Gastroesophageal sphincter (tissue), 3 donors: ENCODE measurements around the gene IQGAP3.

Experiments used
- POLR2AphosphoS5 ChIP-seq: sonication (generic); formaldehyde crosslinking; IDR thresholded peaks from one replicate; pipeline ENCODE4 v1.6.1; 2017; ENCODE audit warnings: antibody characterized with exemption
- TF ChIP-seq, protein P1 (sequence below), 4 experiments: fragments of 200-600 bp in 2 of 4; fragments of 450-650 bp in 2 of 4; sonication (generic) in 1 of 4; IDR thresholded peaks; one replicate each; pipeline ENCODE4 v1.5.1; 2017 to 2019; ENCODE audit warnings: antibody characterized with exemption in 4 of 4, mild to moderate bottlenecking in 2 of 4, moderate library complexity in 2 of 4

- TF ChIP-seq, protein P1, sequence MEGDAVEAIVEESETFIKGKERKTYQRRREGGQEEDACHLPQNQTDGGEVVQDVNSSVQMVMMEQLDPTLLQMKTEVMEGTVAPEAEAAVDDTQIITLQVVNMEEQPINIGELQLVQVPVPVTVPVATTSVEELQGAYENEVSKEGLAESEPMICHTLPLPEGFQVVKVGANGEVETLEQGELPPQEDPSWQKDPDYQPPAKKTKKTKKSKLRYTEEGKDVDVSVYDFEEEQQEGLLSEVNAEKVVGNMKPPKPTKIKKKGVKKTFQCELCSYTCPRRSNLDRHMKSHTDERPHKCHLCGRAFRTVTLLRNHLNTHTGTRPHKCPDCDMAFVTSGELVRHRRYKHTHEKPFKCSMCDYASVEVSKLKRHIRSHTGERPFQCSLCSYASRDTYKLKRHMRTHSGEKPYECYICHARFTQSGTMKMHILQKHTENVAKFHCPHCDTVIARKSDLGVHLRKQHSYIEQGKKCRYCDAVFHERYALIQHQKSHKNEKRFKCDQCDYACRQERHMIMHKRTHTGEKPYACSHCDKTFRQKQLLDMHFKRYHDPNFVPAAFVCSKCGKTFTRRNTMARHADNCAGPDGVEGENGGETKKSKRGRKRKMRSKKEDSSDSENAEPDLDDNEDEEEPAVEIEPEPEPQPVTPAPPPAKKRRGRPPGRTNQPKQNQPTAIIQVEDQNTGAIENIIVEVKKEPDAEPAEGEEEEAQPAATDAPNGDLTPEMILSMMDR (IDR thresholded peaks at IDR 0.05) = peak in 2 of 4 experiments; percentile 15 to 67
- no peak for TF ChIP-seq POLR2AphosphoS5
Measured at GRCh38 chr1:156489166-156489934, 83.0 kb downstream of the IQGAP3 start.
